Stimulated activated CD8-positive, alpha-beta memory T cell treated with anti-CD3 and anti-CD28 coated beads, Interleukin-15, amount 100 ng/mL, for 1 hour (primary cell): ENCODE results near the gene PTPRR.

Experiments
- DNase-seq: peaks from one replicate; pipeline ENCODE4 v3.0.0-alpha.2; 2020; ENCODE audit warnings: low read depth

The PTPRR gene

GRCh38 chr12:70603044-70603443, 317.5 kb downstream of the PTPRR start:
- no peak for DNase-seq

- no peak for DNase-seq
These were observed 321.9 kb downstream of the PTPRR start for GRCh38 chr12:70598467-70599193.

GRCh38 chr12:70592664-70593063, 327.9 kb downstream of the PTPRR start:
- DNase-seq = no peak

GRCh38 chr12:70590549-70591226, 329.9 kb downstream of the PTPRR start:
- DNase-seq = no peak

DNA sequence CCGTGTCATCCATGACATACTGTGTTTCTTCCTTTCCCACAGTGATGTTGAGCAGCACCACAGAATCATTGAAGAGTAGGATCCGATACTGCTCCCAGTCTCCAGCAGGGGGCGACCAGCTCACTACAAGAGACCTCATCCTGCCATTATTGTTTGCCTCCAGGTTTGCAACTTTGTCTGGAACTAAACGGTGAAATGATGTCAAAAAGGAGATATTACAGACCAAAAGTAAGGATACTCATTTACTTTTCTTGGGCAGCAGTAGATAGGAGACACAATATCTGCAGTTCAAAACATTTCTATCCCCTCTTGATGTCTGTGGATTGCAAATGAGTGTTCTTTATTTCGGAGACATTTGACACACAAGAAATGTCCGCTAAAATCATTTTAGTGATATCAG, 330.5 kb downstream of the PTPRR start:
- peak; percentile 19 for DNase-seq
